Thyroid gland (tissue), 4 donors: ENCODE measurements around the gene OSBP. TPM values are rescaled to one million over a fixed set of nuclear protein-coding genes. Genes with fewer than 3 reads are reported as not detected.

ENCODE experiments used
- DNase-seq, 2 donors: peaks; one replicate each; pipeline ENCODE4 v3.0.0-alpha.2; 2019
- H3K27ac ChIP-seq, 3 donors: fragments of 200-600 bp; sonication (generic); 1 replicate in 2 of 3; 2 replicates in 1 of 3; pipeline ENCODE4 v1.5.1; 2016 to 2019; ENCODE audit warnings: mild to moderate bottlenecking in 1 of 3, moderate library complexity in 1 of 3
- H3K27me3 ChIP-seq: fragments of 200-600 bp; sonication (generic); one replicate; pipeline ENCODE4 v1.5.1; 2019
- H3K36me3 ChIP-seq, 2 donors: fragments of 200-600 bp; sonication (generic); one replicate each; pipeline ENCODE4 v1.5.1; 2016 to 2019
- H3K4me1 ChIP-seq, 2 donors: fragments of 200-600 bp; sonication (generic); one replicate each; pipeline ENCODE4 v1.5.1; 2017 to 2019
- H3K4me3 ChIP-seq, 3 donors: fragments of 200-600 bp; sonication (generic); replicated peaks in 1 of 3; 1 replicate in 2 of 3; 2 replicates in 1 of 3; pipeline ENCODE4 v1.5.1; 2016; ENCODE audit warnings: mild to moderate bottlenecking in 1 of 3
- H3K9me3 ChIP-seq: fragments of 200-600 bp; sonication (generic); one replicate; pipeline ENCODE4 v1.5.1; 2017
- POLR2A ChIP-seq, 2 donors: fragments of 450-650 bp; IDR thresholded peaks; one replicate each; pipeline ENCODE4 v1.6.1; 2017; ENCODE audit warnings: antibody characterized with exemption in 2 of 2, mild to moderate bottlenecking in 2 of 2, moderate library complexity in 1 of 2
- WGBS, 2 donors: methylation state at CpG; one replicate each; pipeline ENCODE4 v1.1.5; 2017; 5-methylcytosine and 5-hydroxymethylcytosine counted together
- intact Hi-C: fragments of 100-400 bp; cut with DNase I; formaldehyde crosslinking; loops from one replicate; pipeline ENCODE4 v1.15.1; 2023
- total RNA-seq, 4 donors: library from RNA; depleted of rRNA; stranded (reverse); fragments of >200 nt; gene quantifications; one replicate each; pipeline ENCODE4 v1.2.3, GENCODE V29; 2016
- TF ChIP-seq, protein P1 (sequence below), 6 experiments: fragments of 200-600 bp in 3 of 6; fragments of 450-650 bp in 3 of 6; sonication (generic) in 3 of 6; IDR thresholded peaks; one replicate each; pipeline ENCODE4 v1.5.1; 2016 to 2019; ENCODE audit warnings: antibody characterized with exemption in 6 of 6, mild to moderate bottlenecking in 2 of 6, inconsistent platforms in 1 of 6, moderate library complexity in 1 of 6

The OSBP gene
- total RNA-seq, 4 donors from 2014 or later = 47.3 to 59.6 (median 49.5) TPM

DNA sequence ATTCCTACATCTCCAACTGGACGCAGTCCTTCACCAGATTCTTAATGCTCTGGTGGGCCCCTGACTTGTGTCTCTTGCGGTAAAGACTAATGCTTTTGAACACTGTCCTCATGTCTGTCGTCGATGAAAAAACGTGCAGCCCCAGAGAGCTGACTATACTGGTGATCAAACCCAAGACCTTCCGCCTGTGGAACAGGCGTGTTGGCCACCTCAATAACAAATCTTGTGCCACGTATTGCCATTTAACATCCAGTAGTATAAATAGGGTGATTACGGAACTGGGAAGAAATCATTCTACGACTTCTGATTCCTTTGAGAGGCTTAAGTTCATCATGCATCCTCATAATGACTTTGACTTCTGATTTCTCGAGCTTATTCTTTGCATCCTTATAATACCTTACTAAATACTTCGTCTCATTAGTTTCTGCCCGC lies 58.6 kb downstream of the OSBP start:
- intact Hi-C loops = loop anchor here (10.0 kb wide), 2 partner anchors 58 to 108 kb away; partner anchors contain the start of genes OSBP and PATL1
- Histone ChIP-seq H3K27ac (peak overlapping the region in 1 of 3 donors; percentile 64), H3K9me3 (no peaks in the 10 kb centered on the region), H3K4me1 (peaks cover 0 to 5% of the 10 kb centered on the region in 2 donors), H3K27me3 (no peaks in the 10 kb centered on the region), H3K36me3 (no peaks in the 10 kb centered on the region), H3K4me3 (no peak overlapping the region)
- no peak for TF ChIP-seq POLR2A (IDR thresholded peaks at IDR 0.05)
- TF ChIP-seq, protein P1, sequence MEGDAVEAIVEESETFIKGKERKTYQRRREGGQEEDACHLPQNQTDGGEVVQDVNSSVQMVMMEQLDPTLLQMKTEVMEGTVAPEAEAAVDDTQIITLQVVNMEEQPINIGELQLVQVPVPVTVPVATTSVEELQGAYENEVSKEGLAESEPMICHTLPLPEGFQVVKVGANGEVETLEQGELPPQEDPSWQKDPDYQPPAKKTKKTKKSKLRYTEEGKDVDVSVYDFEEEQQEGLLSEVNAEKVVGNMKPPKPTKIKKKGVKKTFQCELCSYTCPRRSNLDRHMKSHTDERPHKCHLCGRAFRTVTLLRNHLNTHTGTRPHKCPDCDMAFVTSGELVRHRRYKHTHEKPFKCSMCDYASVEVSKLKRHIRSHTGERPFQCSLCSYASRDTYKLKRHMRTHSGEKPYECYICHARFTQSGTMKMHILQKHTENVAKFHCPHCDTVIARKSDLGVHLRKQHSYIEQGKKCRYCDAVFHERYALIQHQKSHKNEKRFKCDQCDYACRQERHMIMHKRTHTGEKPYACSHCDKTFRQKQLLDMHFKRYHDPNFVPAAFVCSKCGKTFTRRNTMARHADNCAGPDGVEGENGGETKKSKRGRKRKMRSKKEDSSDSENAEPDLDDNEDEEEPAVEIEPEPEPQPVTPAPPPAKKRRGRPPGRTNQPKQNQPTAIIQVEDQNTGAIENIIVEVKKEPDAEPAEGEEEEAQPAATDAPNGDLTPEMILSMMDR (IDR thresholded peaks at IDR 0.05) = no peak
- no peak for DNase-seq
- 19 to 29% methylated on average over 13 of the region's 13 CpGs for WGBS, 2 donors

DNA sequence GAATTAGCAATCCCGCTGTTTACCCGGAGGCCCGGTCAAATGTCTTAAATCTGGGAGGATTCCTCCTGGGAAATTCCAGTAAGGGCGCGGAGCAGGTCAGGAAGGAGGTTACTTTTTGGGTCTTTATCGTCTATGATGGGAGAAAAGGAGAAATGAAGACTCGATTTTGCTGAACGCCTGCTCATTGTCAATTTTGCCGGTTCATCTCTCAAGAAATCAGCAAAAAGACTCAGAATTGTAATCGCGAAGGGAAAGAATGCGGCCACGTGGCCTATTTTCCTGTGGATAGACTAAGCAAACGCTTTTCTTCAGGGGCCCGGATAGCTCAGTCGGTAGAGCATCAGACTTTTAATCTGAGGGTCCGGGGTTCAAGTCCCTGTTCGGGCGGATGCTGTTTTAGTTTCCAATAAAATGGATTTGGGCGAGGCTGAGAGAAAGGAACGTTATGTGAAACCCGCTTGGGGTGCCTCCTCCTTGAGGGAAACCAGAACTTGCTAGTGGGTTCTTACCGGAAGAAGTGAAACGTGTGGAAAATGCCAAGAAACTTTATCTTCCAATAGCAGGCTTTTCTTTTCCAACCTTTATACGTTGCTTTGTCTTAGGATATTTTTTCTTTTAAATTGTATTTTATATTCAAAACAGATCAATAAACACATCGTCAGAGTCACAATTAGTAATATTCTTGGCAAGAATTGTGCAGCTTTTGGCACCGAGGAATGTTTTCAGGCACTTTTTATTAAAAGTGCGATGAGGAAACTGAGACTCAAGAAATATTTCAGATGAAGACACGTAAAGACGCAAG lies 59.3 kb downstream of the OSBP start:
- no peaks in the 10 kb centered on the region for H3K36me3 ChIP-seq
- H3K27me3 ChIP-seq = no peaks in the 10 kb centered on the region
- TF ChIP-seq POLR2A (IDR thresholded peaks at IDR 0.05) = no peak
- TF ChIP-seq, protein P1 (IDR thresholded peaks at IDR 0.05) = no peak
- H3K9me3 ChIP-seq = no peaks in the 10 kb centered on the region
- WGBS, 2 donors = 10 to 12% methylated on average over 30 of the region's 30 CpGs
- H3K4me1 ChIP-seq = peaks cover 0 to 5% of the 10 kb centered on the region in 2 donors
- DNase-seq = peak; percentile 56 to 61
- H3K27ac ChIP-seq = peak overlapping the region in 2 of 3 donors; percentile 62 to 64
- peak overlapping the region in 1 of 3 donors; percentile 12 for H3K4me3 ChIP-seq
- intact Hi-C loops = loop anchor here (10.0 kb wide), 2 partner anchors 58 to 108 kb away; partner anchors contain the start of genes OSBP and PATL1

GRCh38 chr11:59555601-59556114 lies 59.9 kb downstream of the OSBP start:
- no peak for DNase-seq
- 20 to 25% methylated on average over 17 of the region's 17 CpGs for WGBS, 2 donors
- TF ChIP-seq POLR2A (IDR thresholded peaks at IDR 0.05) = no peak
- TF ChIP-seq, protein P1 (IDR thresholded peaks at IDR 0.05) = no peak
- Histone ChIP-seq H3K27ac (peak overlapping the region in 2 of 3 donors; percentile 62 to 64), H3K36me3 (no peaks in the 10 kb centered on the region), H3K27me3 (no peaks in the 10 kb centered on the region), H3K9me3 (no peaks in the 10 kb centered on the region), H3K4me3 (peak overlapping the region in 1 of 3 donors; percentile 12), H3K4me1 (peaks cover 0 to 5% of the 10 kb centered on the region in 2 donors)
- intact Hi-C loops = loop anchor here (10.0 kb wide), 2 partner anchors 59 to 109 kb away; partner anchors contain the start of genes OSBP and PATL1

DNA sequence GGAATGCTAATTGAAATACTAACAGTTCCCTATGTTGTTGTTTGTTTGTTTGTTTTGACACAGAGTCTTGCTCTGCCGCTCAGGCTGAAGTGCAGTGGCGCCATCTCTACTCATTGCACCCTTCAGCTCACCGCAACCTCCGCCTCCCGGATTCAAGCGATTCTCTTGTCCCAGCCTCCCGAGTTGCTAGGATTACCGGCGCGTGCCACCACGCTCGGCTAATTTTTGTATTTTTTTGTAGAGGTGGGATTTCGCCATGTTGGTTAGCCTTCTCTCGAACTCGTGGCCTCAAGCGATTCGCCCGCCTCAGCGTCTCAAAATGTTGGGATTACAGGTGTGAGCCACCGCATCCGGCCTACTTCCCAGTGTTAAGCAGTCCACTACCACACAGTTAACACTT lies 62.3 kb downstream of the OSBP start:
- no peak for TF ChIP-seq POLR2A (IDR thresholded peaks at IDR 0.05)
- TF ChIP-seq, protein P1 (IDR thresholded peaks at IDR 0.05) = no peak
- H3K36me3 ChIP-seq = no peaks in the 10 kb centered on the region
- DNase-seq = no peak
- 95 to 96% methylated on average over 21 of the region's 21 CpGs for WGBS, 2 donors
- intact Hi-C loops = loop anchor here (10.0 kb wide), 2 partner anchors 61 to 111 kb away; partner anchors contain the start of genes OSBP and PATL1
- peaks cover 0 to 10% of the 10 kb centered on the region in 2 donors for H3K4me1 ChIP-seq
- H3K27ac ChIP-seq = peak overlapping the region in 2 of 3 donors; percentile 34 to 87
- no peaks in the 10 kb centered on the region for H3K9me3 ChIP-seq
- H3K4me3 ChIP-seq = no peak overlapping the region
- H3K27me3 ChIP-seq = no peaks in the 10 kb centered on the region
